ENCODE measurements around the gene APOBEC3H.
A peak's percentile ranks its signal among the peaks of the same experiment; 100 is the strongest.

APOBEC3H gene

DNA sequence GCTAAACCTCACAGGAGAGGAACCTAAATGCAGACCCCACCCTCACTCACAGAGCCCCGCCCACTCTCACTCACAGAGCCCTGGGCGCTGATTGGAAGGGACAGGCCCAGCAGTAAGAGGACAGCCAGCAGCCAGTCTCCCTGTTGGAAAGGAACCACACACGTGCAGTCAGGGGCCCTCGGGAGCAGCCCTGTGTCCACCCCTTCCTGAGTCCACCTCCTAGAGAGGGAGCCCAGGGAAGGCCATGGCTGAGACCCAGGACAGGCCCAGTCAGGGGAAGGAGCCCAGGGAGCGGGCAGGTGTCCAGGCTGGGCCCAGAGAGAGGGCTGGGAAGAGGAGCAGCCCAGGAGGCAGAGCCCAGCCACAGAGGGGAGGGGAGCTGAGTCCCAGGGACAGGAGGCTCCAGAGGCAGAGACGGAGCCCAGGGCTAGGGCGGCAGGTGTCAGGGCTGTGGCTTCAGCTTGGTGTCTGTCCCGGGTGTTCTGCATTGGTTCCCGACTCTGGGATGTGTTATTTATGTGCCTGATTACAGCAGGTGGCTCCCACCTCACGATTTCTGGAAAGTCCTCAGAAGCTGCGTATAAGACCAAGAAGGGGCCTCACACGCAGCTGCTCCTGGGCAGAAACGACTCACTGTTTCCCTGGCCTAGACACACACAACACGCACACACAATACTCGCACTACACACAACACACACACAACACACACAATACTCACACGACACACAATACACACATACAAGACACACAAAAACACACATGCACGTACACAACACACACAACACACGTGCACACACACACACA is 9.0 kb upstream of the APOBEC3H start:
- no peak overlapping the region for H3K4me3 ChIP-seq (ENCODE audit: low read depth, low read length)
- no peak for DNase-seq (ENCODE audit: low read depth)
- TF ChIP-seq, protein P1, sequence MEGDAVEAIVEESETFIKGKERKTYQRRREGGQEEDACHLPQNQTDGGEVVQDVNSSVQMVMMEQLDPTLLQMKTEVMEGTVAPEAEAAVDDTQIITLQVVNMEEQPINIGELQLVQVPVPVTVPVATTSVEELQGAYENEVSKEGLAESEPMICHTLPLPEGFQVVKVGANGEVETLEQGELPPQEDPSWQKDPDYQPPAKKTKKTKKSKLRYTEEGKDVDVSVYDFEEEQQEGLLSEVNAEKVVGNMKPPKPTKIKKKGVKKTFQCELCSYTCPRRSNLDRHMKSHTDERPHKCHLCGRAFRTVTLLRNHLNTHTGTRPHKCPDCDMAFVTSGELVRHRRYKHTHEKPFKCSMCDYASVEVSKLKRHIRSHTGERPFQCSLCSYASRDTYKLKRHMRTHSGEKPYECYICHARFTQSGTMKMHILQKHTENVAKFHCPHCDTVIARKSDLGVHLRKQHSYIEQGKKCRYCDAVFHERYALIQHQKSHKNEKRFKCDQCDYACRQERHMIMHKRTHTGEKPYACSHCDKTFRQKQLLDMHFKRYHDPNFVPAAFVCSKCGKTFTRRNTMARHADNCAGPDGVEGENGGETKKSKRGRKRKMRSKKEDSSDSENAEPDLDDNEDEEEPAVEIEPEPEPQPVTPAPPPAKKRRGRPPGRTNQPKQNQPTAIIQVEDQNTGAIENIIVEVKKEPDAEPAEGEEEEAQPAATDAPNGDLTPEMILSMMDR (IDR thresholded peaks at IDR 0.05; ENCODE audit: low read depth, low read length) = no peak
- TF ChIP-seq, protein P2, sequence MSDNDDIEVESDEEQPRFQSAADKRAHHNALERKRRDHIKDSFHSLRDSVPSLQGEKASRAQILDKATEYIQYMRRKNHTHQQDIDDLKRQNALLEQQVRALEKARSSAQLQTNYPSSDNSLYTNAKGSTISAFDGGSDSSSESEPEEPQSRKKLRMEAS (IDR thresholded peaks at IDR 0.05; ENCODE audit: low read depth, low read length) = no peak
- TF ChIP-seq POLR2A (IDR thresholded peaks at IDR 0.05; ENCODE audit: extremely low read depth, insufficient read length) = no peak
- TF ChIP-seq MYC (IDR thresholded peaks at IDR 0.05; ENCODE audit: low read depth, low read length) = no peak

DNA sequence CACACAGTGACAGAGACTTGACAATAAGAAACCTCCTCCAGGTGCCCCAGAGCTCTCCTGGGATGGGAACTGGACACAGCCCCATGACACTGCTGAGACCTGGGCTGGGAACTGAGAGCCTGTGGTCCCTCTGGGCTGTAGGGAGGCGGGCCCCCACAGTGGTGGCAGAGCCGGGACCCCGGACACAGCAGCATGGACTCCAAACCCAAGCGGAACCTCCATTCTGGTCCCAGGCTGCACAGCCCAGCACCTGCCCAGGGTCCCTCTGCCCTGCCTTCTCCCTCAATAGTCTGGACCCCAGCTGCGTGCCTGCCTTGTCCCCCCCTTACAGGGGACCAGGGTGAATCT is 8.4 kb upstream of the APOBEC3H start:
- no peak for DNase-seq (ENCODE audit: low read depth)
- TF ChIP-seq, protein P2 (IDR thresholded peaks at IDR 0.05; ENCODE audit: low read depth, low read length) = no peak
- TF ChIP-seq, protein P1 (IDR thresholded peaks at IDR 0.05; ENCODE audit: low read depth, low read length) = no peak
- TF ChIP-seq MYC (IDR thresholded peaks at IDR 0.05; ENCODE audit: low read depth, low read length) = no peak
- TF ChIP-seq POLR2A (IDR thresholded peaks at IDR 0.05; ENCODE audit: extremely low read depth, insufficient read length) = no peak
- H3K4me3 ChIP-seq (ENCODE audit: low read depth, low read length) = no peak overlapping the region

DNA sequence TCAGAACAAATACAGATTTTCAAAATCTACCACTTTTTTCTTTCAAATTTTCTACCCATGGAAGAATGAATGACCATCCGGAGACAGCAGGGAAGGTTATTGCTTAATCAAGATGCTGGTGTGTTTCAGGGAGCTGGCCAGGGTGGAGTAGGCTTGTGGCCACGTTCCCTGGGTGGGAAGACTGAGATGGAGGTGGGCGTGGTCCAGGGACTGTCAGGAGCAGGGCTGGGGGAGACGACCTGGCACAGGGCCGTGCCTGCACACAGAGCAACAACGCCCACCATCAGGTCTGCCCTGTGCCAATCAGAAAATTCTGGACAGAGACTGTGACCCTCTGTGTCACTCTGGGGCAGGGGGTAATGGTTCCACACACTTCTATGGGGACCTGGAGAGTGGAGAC is 7.1 kb upstream of the APOBEC3H start:
- H3K4me3 ChIP-seq (ENCODE audit: low read depth, low read length) = no peak overlapping the region
- no peak for DNase-seq (ENCODE audit: low read depth)
- TF ChIP-seq MYC (IDR thresholded peaks at IDR 0.05; ENCODE audit: low read depth, low read length) = no peak
- TF ChIP-seq, protein P1 (IDR thresholded peaks at IDR 0.05; ENCODE audit: low read depth, low read length) = no peak
- TF ChIP-seq, protein P2 (IDR thresholded peaks at IDR 0.05; ENCODE audit: low read depth, low read length) = no peak
- no peak for TF ChIP-seq POLR2A (IDR thresholded peaks at IDR 0.05; ENCODE audit: extremely low read depth, insufficient read length)

DNA sequence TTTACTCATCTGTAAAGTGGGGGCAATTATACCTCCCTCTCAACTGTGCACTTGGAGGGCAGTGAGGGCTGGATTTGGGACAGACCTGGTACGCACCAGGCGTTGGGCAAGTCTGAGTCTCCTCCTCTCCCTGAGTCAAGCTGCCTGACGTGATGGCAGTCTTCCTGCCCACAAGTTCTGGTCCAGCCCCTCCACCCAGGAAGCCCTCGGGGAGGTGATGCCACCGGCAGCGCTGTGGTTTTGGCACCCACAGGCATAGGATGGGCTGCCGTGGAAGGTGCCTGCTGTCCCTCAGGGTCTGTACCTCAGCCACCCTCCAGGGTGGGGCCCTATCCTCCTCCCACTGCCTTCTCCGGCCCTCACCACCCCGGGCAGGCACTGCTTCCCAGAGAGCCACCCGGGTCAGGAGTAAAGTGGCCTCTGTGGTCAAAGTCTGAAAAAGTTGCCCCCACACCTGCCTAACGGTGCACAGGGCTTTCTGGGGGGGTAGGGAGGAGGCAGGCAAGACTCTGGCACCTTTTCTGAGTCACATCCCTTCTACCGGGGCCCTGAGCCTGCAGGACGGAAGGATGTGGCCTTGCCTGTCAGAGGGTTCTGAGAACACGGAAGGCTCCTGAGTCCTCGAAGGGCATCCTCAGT is 6.5 kb upstream of the APOBEC3H start:
- peak; percentile 33 for DNase-seq (ENCODE audit: low read depth)
- no peak overlapping the region for H3K4me3 ChIP-seq (ENCODE audit: low read depth, low read length)
- TF ChIP-seq, protein P2 (IDR thresholded peaks at IDR 0.05; ENCODE audit: low read depth, low read length) = no peak
- TF ChIP-seq, protein P1 (IDR thresholded peaks at IDR 0.05; ENCODE audit: low read depth, low read length) = no peak
- no peak for TF ChIP-seq MYC (IDR thresholded peaks at IDR 0.05; ENCODE audit: low read depth, low read length)
- TF ChIP-seq POLR2A (IDR thresholded peaks at IDR 0.05; ENCODE audit: extremely low read depth, insufficient read length) = no peak

DNA sequence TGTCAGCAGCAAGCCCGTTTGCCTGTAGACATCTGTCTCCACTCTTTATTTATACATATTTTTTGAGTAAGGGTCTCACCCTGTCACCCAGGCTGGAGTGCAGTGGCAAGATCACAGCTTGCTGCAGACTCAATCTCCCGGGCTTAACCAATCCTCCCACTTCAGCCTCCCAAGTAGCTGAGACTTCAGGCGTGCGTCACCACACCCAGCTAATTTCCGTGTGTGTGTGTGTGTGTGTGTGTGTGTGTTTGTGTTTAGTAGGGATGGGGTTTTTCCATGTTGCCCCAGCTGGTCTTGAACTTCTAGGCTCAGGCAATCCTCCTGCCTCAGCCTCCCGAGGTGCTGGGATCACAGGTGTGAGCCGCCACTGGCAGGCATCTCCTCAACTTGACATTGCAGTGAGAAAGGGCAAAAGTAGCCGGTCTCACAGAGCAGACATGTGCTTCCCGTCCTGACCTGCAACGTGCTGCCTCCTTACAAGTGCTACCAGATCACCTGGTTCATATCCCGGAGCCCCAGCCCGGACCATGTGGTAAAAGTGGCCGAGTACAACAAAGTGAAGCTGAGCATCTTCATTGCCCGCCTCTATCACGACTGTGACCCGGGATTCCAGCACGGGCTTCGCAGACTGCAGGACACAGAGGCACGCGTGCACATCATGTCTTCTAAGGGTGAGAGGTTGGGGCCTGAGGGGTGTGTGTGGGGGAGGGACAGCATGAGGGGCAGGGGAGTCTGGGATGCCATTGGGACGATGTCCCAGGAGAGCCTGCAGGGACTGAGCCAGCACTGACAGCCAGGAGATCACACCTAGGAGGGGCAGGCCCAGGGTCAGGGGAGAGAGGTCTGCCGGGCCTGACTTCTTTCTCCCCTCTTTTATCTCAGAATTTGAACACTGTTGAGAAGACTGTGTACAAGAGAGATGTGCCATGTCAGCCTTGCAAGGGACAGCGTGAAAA is 5.6 kb upstream of the APOBEC3H start:
- no peak overlapping the region for H3K4me3 ChIP-seq (ENCODE audit: low read depth, low read length)
- DNase-seq (ENCODE audit: low read depth) = no peak
- TF ChIP-seq MYC (IDR thresholded peaks at IDR 0.05; ENCODE audit: low read depth, low read length) = no peak
- TF ChIP-seq POLR2A (IDR thresholded peaks at IDR 0.05; ENCODE audit: extremely low read depth, insufficient read length) = no peak
- TF ChIP-seq, protein P1 (IDR thresholded peaks at IDR 0.05; ENCODE audit: low read depth, low read length) = no peak
- TF ChIP-seq, protein P2 (IDR thresholded peaks at IDR 0.05; ENCODE audit: low read depth, low read length) = no peak
